Measurements from ENCODE around the gene IL19. TPM values are rescaled to one million over a fixed set of nuclear protein-coding genes. Genes with fewer than 3 reads are reported as not detected.

Gene IL19
- total and polyA plus RNA-seq, 4 donors, result not detected

- DNase-seq (ENCODE audit: low spot score), result no peak
- 78% methylated on average over 5 of the region's 5 CpGs for WGBS
- no peaks in the 10 kb centered on the region for H3K4me1 ChIP-seq (ENCODE audit: control insufficient read depth in 4 of 4, insufficient read depth in 4 of 4, low read length in 3 of 4)
- H3K9me3 ChIP-seq (ENCODE audit: control insufficient read depth in 4 of 4, low read length in 3 of 4), result no peaks in the 10 kb centered on the region
- H3K4me3 ChIP-seq (ENCODE audit: low read depth in 1 of 3, low read length in 3 of 3), result no peak overlapping the region
- H3K27me3 ChIP-seq (ENCODE audit: control insufficient read depth in 4 of 4, insufficient read depth in 4 of 4, low read length in 3 of 4), result no peaks in the 10 kb centered on the region
- H3K27ac ChIP-seq (ENCODE audit: low read depth in 1 of 2, low read length in 2 of 2), result no peak overlapping the region
- TF ChIP-seq EGR1 (IDR thresholded peaks at IDR 0.05; ENCODE audit: low read depth in 2 of 2) (no peak), RXRA (IDR thresholded peaks at IDR 0.05) (no peak), YY1 (IDR thresholded peaks at IDR 0.05) (no peak), GABPA (IDR thresholded peaks at IDR 0.05 in 1 of 2, conservative IDR thresholded peaks at IDR 0.05 in 1 of 2) (no peak), SP1 (IDR thresholded peaks at IDR 0.05) (no peak)
- TF ChIP-seq, protein P1, sequence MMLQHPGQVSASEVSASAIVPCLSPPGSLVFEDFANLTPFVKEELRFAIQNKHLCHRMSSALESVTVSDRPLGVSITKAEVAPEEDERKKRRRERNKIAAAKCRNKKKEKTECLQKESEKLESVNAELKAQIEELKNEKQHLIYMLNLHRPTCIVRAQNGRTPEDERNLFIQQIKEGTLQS (IDR thresholded peaks at IDR 0.05), result no peak
- H3K36me3 ChIP-seq (ENCODE audit: control insufficient read depth in 4 of 4, insufficient read depth in 3 of 4, low read depth in 1 of 4, low read length in 3 of 4), result no peaks in the 10 kb centered on the region
- H3K9ac ChIP-seq (ENCODE audit: low read depth in 1 of 2, low read length in 2 of 2), result no peak overlapping the region
Measured at GRCh38 chr1:206786212-206786886, 15.8 kb downstream of the IL19 start.

DNA sequence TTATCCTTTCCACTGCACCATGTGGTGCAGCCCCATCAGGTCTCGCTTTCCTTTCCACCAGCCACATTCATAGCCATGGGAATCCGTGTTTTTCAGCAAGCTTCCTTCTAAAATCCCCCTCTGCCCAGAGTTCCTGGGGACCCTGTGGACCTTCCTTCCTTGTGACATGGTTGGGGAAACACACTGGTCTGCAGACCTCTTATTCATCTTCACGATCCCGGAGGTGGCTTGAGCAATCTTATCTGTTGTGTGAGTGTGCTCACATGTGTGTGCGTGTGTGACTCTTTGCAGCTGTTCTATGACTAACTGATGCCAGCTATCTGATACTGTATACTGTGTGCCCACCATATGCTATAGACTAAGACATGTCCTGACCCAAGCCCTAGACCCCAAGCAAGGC lies 17.3 kb downstream of the IL19 start:
- WGBS, result 90% methylated on average over 5 of the region's 5 CpGs
- Histone ChIP-seq H3K36me3 (ENCODE audit: control insufficient read depth in 4 of 4, insufficient read depth in 3 of 4, low read depth in 1 of 4, low read length in 3 of 4) (no peaks in the 10 kb centered on the region), H3K27me3 (ENCODE audit: control insufficient read depth in 4 of 4, insufficient read depth in 4 of 4, low read length in 3 of 4) (no peaks in the 10 kb centered on the region), H3K4me3 (ENCODE audit: low read depth in 1 of 3, low read length in 3 of 3) (no peak overlapping the region), H3K4me1 (ENCODE audit: control insufficient read depth in 4 of 4, insufficient read depth in 4 of 4, low read length in 3 of 4) (no peaks in the 10 kb centered on the region), H3K9ac (ENCODE audit: low read depth in 1 of 2, low read length in 2 of 2) (no peak overlapping the region), H3K27ac (ENCODE audit: low read depth in 1 of 2, low read length in 2 of 2) (no peak overlapping the region), H3K9me3 (ENCODE audit: control insufficient read depth in 4 of 4, low read length in 3 of 4) (no peaks in the 10 kb centered on the region)
- no peak for DNase-seq (ENCODE audit: low spot score)
- TF ChIP-seq HNF4G (IDR thresholded peaks at IDR 0.05), result no peak
- TF ChIP-seq, protein P1 (IDR thresholded peaks at IDR 0.05), result no peak
- no peak for TF ChIP-seq HNF4A (conservative IDR thresholded peaks at IDR 0.05)
- TF ChIP-seq SP1 (IDR thresholded peaks at IDR 0.05), result no peak
- TF ChIP-seq, protein P2, sequence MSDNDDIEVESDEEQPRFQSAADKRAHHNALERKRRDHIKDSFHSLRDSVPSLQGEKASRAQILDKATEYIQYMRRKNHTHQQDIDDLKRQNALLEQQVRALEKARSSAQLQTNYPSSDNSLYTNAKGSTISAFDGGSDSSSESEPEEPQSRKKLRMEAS (IDR thresholded peaks at IDR 0.05), result no peak
- TF ChIP-seq RAD21 (IDR thresholded peaks at IDR 0.05), result no peak
- no peak for TF ChIP-seq ZBTB33 (IDR thresholded peaks at IDR 0.05)
- TF ChIP-seq RXRA (IDR thresholded peaks at IDR 0.05), result no peak
- TF ChIP-seq, protein P3, sequence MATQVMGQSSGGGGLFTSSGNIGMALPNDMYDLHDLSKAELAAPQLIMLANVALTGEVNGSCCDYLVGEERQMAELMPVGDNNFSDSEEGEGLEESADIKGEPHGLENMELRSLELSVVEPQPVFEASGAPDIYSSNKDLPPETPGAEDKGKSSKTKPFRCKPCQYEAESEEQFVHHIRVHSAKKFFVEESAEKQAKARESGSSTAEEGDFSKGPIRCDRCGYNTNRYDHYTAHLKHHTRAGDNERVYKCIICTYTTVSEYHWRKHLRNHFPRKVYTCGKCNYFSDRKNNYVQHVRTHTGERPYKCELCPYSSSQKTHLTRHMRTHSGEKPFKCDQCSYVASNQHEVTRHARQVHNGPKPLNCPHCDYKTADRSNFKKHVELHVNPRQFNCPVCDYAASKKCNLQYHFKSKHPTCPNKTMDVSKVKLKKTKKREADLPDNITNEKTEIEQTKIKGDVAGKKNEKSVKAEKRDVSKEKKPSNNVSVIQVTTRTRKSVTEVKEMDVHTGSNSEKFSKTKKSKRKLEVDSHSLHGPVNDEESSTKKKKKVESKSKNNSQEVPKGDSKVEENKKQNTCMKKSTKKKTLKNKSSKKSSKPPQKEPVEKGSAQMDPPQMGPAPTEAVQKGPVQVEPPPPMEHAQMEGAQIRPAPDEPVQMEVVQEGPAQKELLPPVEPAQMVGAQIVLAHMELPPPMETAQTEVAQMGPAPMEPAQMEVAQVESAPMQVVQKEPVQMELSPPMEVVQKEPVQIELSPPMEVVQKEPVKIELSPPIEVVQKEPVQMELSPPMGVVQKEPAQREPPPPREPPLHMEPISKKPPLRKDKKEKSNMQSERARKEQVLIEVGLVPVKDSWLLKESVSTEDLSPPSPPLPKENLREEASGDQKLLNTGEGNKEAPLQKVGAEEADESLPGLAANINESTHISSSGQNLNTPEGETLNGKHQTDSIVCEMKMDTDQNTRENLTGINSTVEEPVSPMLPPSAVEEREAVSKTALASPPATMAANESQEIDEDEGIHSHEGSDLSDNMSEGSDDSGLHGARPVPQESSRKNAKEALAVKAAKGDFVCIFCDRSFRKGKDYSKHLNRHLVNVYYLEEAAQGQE (IDR thresholded peaks at IDR 0.05), result no peak
- no peak for TF ChIP-seq NR2F2 (IDR thresholded peaks at IDR 0.05)
- no peak for TF ChIP-seq YY1 (IDR thresholded peaks at IDR 0.05)
- no peak for TF ChIP-seq GABPA (IDR thresholded peaks at IDR 0.05 in 1 of 2, conservative IDR thresholded peaks at IDR 0.05 in 1 of 2)
- no peak for TF ChIP-seq EGR1 (IDR thresholded peaks at IDR 0.05; ENCODE audit: low read depth in 2 of 2)

Measured in liver (tissue), 9 donors.